Ramos (cell line): ENCODE data around the gene BET1L.
"Not testable (repeated sequence)": the region's sequence is repeated elsewhere in the genome, so short reads cannot be mapped to it uniquely, and the experiment has no call there.

Source experiments
- in situ Hi-C: fragments of 300-500 bp; cut with MboI; formaldehyde crosslinking; loops from one replicate; pipeline ENCODE4 v1.14.3; 2022; ENCODE audit warnings: low sequenced_read_pairs; ENCODE audit not compliant: unreplicated experiment

BET1L gene

DNA sequence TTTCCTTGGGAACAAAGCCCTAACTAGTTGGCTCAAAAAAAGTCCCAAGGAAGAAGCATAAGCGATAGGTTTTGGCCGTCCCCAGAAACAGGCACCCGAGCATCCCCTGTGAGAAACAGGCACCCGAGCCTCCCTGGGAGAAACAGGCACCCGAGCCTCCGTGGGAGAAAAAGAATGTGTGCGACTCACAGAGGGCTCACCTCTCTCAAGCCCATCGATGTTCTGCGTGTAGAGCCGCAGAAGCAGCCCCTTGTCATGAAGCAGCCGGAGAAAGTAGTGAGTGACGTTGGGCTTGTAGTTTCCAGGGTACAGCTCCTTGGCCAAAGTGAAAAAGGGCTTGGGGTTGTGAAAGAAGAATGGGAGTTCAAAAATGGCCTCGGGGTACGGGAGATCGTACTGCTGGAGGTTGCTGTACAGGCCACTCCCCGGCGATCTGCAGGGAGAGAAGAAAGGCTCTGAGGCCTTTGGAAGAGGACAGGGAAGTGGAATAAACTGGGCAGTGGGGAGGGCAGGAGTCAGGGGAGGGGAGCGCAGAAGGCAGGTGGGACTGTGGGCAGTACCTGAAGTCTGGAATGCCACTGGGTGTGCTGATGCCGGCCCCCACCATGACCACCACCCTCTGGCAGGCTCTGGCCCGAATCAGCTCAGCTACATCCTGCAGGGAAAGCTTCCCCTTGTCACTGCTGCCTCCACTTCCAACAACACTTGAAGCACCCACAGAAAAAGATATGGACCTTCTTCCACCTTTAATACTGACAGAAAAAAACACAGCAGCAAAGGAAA lies 25.8 kb upstream of the BET1L start:
- in situ Hi-C loops = no loop called here

DNA sequence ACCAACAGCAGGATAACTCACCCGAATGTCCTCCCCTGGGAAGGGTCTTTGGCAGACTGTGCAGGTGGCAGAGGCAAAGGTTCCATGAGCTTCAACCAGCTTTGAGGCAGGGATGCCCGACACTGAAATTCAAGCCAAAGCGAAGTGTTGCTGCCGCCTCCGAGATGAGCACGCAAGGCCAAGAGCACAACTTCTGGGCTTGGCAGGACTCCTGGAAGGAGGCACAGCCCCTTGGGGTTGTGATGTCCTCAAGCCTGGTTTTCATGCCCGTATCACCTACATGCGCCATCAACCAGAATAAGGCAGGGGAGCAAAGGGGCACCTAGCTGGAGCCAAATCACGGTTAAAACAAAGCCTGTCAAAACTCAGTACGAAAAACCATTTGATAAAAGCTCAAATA lies 23.2 kb upstream of the BET1L start:
- in situ Hi-C loops = no loop called here

DNA sequence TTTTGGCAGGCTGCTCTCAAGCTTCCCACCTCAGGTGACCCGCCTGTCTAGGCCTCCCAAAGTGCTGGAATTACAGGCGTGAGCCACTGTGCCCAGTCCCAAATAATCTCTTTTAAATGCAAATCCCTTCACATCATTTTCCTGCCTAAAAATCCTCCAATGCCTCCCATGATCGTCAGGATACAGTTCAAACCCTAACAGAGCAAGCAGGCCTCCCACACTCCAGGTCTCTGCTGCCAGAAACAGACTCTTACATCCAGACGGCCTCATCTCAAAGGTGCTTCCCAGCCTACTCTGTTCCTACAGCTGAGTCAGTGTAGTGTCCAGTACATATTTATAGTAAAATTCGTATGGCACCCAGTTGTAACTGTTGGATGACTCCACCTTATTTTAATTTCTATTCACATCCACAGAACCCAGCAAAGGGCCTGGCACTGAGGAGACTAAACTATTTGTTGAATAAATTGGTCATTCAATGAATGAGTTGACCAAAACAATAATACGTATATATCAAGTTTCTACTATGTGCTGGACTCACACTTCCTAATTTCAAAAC lies 20.7 kb upstream of the BET1L start:
- in situ Hi-C loops = no loop called here

DNA sequence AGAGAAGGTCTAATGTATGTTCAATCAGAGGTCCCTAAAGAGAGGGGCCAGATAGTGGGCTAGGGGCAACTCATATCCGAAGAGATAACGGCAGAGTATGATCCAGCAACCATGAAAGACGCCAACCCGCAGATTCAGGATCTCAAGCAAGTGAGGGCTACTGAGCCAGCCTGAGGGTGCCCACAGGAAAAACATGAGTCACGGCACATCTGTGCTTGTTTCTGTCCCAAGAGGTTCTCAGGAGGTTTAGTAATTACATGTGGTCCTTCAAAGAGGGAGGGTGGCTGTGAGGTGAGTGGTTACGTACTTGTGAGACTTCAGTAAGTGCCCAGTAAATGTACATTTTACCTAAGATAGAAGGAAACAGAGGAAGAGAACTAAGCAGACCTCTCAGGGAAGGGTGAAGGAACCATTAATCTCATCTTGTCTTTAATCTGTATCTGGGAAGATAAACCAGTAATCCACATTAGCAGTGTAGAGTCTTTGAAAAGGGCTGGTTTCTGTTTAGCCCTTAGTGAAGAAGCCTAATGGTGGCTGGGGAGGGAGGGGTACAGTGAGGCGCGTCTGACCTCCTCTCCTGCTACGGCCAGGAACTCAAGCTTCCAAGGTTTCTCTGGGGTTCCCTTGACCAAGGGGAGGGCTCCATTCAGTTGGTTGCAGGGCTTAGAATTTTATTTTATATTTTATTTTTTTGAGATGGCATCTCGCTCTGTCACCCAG lies 18.7 kb upstream of the BET1L start:
- in situ Hi-C loops = no loop called here

DNA sequence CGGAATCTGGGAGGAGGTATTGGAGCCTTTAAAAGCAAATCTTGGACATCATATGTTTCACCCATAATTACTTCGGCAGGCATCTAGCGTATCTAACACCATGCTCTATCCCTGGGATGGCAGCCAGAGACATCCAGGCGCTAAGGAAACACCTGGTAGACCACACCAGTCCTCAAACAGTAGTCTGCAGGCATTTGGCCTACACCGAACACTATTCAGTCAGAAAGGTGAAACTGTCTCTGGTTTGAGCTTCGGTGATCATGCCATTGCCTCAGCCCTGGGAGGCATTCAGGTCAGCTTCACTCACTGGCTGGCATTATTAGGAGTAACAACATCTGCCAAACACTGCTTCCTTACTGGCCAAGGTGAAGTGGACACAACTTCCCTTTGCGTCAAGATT lies 17.2 kb upstream of the BET1L start:
- in situ Hi-C loops = no loop called here

DNA sequence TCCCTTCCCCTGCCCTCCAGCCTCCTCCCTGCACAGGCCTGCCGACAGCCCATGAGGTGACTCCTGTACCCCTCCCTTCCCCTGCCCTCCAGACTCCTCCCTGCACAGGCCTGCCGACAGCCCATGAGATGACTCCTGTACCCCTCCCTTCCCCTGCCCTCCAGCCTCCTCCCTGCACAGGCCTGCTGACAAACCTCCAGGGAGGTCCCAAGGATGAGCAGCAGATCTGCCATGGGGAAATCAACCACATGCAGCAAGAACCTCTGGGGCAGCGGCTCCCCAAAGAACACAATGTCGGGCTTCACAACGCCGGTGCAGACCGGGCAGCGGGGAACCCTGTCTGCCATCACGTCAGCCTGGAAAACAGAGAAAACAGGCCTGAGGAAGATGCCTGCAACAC lies 16.7 kb upstream of the BET1L start:
- in situ Hi-C loops = no loop called here

DNA sequence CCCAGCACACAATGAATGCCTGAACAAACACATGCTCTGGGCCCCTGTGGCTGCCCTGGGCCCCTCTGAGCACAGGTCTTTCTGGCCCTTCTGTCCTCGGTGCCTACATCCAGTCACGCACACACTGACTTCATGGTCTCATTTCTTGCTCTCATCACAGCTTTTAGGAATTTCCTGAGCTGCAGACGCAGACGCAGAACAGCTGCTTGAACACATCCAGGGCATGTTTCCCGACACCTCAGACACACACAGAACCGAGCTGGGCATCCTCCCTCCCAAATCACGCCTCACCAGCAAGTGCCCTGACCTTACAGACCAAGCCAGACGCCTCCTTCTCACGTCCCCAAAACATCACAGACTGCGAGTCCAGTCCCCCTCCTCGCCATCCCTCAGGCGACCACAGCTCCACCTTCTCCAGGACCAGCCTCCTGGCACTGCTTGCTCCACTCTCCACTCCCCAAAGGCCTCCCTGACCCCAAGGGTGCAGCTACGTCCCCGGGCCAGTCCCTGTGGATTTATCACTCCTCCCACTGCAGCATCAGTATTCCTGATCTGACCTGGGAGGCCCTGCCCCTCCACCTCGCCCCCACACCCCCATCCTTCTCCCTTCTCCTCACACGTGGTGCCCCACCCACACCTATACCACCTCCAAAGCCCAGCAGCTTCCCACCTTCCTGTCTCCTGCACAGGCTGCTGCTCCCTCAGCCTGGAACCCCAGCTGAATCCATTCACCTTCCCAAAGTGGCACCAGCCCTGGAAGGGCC lies 16.0 kb upstream of the BET1L start:
- in situ Hi-C loops = no loop called here

DNA sequence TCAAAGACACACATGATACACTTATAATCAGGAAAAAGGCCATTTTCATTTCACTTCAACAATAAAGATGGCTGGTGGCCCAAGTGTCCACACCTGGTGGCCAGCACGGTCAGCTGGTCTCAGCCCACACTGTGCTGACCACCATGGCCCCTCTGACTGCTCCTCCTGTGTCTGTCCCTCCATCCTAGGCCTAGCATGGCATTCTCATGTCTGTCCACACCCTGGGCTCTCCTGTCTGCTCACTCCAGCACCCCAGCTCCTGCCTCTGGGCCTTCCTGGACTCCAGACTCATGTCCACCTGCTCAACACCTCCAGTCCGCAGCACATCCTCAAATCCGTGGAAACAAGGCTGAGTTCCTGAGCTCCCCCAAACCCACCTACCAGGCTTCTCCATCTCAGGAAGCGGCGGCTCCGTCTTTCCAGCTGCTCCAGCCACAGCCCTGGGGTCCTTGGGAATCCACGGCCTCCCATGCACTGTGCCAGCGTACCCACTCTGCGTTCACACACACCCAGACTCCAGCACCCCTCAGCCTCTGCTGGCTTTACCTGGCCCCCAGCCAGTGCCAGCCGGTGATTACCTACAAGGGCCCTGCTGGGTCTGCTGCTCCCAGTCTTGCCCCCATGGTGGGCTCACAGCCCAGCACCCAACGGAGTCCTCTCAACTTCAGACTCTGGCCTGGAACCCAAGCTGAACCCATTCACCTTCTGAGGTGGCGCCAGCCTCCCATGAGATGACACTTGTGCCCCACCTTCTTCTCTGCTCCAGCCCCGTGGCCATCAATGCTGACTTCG lies 15.0 kb upstream of the BET1L start:
- in situ Hi-C loops = no loop called here

DNA sequence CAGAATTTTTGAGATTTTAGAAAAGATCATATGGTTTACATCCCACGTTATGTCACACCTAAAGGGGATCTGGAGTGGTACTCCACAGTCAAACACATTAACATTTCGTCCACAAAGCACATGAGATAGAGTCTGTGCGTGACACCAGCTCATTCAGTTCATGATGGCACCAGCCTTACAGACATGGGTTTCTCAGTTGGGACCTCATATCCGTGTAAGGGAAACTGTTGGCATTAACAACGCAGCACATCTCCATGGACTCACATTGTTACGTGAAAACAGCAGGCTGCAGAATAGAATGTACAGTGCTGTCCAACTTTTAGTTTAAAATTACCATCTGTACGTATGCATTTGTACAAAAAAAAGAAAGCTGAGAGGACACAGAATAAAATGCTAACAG lies 14.3 kb upstream of the BET1L start:
- in situ Hi-C loops = no loop called here

DNA sequence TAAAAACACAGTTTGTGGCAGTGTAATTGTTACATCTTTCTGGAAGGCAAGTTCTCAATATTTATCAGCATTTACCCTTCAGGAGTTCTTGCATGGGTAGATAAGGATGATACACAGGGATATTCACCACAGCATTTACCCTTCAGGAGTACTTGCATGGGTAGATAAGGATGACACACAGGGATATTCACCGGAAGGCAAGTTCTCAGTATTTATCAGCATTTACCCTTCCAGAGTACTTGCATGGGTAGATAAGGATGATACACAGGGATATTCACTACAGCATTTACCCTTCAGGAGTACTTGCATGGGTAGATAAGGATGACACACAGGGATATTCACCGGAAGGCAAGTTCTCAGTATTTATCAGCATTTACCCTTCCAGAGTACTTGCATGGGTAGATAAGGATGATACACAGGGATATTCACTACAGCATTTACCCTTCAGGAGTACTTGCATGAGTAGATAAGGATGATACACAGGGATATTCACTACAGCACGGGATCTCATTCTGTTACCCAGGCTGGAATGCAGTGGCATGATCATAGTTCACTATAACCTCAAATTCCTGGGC lies 13.5 kb upstream of the BET1L start:
- in situ Hi-C loops = not testable (repeated sequence)

DNA sequence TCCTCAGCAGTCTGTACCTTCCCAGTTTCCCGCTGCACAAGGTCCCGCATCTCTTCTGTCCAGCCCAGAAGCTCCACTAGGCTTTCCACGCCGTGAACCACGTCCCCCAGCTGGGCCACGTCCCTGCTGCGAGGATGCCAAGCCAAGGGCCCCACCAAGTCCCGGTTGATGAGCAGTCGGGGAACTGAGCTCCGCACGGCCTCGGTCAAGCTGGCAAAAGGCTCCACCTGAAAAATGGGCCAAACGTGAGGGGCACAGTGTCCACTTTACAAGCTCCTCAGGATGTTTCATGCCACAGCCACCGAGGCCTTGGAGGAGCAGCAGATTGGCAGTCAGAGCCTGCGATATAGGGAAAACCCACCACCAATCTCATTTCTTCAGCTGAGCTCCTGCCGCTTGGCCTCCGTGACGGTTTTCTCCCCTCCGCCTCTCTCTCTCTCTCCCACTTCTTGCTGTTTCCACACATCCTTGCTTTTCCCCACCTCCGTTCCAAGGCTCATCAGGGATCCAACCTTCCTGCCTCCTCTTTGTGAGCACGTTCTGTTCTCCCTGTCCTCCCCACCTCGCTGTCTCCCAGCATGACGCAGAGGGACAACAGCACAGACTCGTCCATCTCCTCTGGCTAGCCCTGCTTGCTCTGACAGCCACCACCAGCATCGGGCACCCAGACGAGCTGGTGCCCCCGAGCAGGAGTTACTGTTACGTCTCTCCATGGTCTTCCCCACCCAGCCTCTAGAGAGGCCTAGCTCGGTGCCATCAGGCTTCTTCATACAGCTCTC lies 11.8 kb upstream of the BET1L start:
- in situ Hi-C loops = no loop called here

DNA sequence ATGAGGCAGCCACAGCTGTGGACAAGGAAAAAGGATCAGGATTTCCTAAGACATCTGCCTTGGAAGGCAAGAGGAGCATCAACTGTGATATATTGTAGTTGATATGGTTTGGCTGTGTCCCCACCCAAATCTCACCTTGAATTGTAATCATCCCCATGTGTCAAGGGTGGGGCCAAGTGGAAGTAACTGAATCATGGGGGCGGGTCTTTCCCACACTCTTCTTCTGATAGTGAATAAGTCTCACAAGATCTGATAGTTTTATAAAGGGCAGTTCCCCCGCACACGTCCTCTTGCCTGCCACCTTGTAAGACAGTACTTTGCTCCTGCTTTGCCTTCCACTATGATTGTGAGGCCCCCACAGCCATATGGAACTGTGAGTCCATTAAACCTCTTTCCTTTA lies 10.5 kb upstream of the BET1L start:
- in situ Hi-C loops = no loop called here

DNA sequence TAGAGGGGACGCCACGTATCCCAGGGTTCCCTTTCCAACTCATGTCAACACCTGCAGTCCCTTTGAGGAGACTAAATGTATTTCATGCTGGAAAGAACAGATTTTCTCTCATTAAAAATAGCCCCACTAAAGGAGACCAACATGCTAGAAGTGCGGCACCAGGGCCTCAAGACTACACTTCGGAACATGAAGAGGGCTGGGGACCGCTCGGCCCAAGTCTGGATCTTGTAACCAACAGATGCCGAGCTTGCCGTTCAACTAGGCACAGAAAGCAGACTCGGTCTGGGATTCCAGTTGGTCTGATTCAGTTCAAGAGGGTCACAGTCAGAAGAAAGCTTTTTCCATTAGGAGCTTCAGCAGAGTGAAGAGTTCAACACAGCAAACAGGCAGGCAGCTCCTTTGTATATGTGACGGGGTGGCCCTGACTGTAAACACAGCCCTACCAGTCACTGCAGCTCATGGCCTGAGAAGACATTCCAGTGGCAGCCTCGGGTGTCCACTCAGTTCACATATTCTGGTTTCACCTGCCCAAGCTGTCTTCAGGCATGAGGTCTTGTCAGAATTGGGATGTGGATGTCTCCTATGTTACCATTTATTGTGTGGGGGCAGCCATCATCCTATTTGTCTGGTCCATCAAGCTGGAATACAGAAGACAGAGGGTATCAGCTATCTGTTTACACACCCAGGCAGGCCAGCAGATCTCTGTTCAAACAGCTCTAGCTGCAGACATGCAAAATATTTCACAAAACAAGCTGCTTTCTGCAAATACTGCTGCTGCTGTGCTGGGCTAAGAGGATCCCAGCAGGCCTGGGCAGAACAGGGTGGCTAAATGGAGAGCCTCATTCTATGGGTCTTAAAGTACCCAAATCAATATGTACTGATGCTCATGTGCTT lies 9.1 kb upstream of the BET1L start:
- in situ Hi-C loops = no loop called here

DNA sequence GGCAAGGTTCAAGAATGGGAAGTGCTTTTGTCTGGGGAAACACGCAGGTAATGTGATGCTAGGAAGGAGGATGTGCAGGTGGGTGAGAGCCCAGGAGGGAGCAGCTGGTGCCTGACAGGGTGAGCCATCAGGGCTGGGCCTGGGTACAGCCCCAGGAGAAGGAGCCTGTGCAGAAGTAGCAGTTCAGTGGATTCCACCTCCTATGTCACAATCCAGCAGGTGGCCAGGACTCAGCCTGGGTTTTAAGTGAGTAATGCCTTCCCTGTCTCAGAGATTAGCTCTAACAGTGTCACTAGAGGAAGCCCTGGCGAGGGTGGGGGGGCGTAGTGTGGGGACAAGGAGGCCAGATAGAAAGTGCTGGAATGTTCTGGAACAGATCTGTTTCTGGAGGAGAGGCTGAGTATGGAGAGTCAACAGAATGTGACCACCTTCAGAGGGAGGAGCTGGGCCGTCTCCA lies 8.4 kb upstream of the BET1L start:
- in situ Hi-C loops = no loop called here

DNA sequence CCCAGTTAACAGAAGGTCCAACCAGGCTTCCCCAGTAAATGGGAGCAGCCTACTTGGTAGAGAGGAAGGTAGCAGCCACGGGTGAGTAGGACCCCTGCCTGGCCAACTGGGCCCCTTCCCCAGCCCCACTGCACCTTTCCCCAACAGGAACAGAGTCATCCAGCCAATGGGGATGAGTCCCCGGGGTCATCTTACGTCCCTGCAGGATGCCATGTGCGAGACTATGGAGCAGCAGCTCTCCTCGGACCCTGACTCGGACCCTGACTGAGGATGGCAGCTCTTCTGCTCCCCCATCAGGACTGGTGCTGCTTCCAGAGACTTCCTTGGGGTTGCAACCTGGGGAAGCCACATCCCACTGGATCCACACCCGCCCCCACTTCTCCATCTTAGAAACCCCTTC lies 6.9 kb upstream of the BET1L start:
- in situ Hi-C loops = no loop called here

DNA sequence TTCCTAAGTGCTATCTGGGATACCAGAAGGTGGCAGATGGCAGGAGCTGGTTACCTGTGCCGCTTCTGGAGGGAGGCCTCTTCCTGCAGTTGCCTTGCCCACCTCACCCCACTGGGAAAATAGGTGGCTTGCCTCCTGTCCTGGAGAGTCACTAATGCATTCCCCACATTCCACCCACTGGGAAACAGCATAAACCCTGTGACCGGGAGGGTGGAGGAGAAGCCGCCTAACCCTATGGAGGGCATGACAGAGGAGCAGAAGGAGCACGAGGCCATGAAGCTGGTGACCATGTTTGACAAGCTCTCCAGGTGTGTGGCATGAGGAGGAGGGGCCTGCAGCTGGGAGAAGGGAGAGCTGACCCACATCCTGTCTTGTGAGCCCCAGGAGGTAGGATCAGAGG lies 5.9 kb upstream of the BET1L start:
- in situ Hi-C loops = no loop called here

DNA sequence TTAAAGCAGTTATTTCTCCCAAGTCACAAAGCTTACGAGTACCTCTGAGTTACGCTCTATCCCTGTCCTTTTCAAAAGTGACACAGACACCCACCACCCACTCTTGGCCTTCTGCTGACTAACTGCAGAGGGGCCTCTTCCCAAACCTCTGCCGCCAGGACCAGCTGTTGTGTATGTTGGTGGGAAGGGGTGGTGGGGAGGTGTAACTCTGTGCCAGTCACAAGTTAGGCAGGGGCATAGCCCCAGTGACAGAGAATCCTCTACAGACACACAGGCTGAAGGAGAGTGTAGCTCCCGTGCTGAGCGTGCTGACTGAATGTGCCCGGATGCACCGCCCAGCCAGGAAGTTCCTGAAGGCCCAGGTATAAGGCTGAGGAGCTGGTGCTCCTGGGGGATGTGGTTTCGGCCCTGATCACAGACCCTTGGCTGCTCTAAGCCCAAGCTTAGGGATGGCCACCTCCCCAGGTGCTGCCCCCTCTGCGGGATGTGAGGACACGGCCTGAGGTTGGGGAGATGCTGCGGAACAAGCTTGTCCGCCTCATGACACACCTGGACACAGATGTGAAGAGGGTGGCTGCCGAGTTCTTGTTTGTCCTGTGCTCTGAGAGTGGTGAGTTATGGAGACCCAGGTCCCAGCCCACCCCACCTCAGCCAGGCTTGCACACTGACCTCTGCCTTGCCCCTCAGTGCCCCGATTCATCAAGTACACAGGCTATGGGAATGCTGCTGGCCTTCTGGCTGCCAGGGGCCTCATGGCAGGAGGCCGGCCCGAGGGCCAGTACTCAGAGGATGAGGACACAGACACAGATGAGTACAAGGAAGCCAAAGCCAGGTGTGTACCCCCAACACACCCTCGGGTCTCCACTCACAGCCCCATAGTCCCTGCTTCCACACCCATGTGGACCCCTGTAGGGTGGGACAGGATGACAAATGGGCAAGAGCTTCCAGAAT lies 5.2 kb upstream of the BET1L start:
- in situ Hi-C loops = no loop called here
